Endothelial cell (in vitro differentiated cells): ENCODE data around the gene IL1RAPL1. TPM values are rescaled to one million over a fixed set of nuclear protein-coding genes. Genes with fewer than 3 reads are reported as not detected.

Experiments
- DNase-seq: peaks from one replicate; pipeline ENCODE4 v3.0.0; 2021; ENCODE audit warnings: low spot score
- H3K27ac Mint-ChIP-seq: one replicate; pipeline ENCODE4 v1.8.0; 2021; ENCODE audit warnings: mixed read lengths, inconsistent platforms; ENCODE audit not compliant: unreplicated experiment
- H3K27me3 Mint-ChIP-seq: one replicate; pipeline ENCODE4 v1.8.0; 2021; ENCODE audit warnings: mild to moderate bottlenecking, moderate library complexity, mixed read lengths, inconsistent platforms; ENCODE audit not compliant: unreplicated experiment
- H3K36me3 Mint-ChIP-seq: one replicate; pipeline ENCODE4 v1.8.0; 2021; ENCODE audit warnings: mild to moderate bottlenecking, low read depth, mixed read lengths, inconsistent platforms; ENCODE audit not compliant: unreplicated experiment
- H3K4me1 Mint-ChIP-seq: one replicate; pipeline ENCODE4 v1.8.0; 2021; ENCODE audit warnings: mild to moderate bottlenecking, mixed read lengths, inconsistent platforms; ENCODE audit not compliant: unreplicated experiment
- H3K4me3 Mint-ChIP-seq: one replicate; pipeline ENCODE4 v1.8.0; 2021; ENCODE audit warnings: mild to moderate bottlenecking, mixed read lengths, inconsistent platforms; ENCODE audit not compliant: unreplicated experiment
- H3K9me3 Mint-ChIP-seq: one replicate; pipeline ENCODE4 v1.8.0; 2021; ENCODE audit warnings: mixed read lengths, inconsistent platforms; ENCODE audit not compliant: unreplicated experiment
- CTCF ChIP-seq: fragments of 200-600 bp; sonication (generic); IDR thresholded peaks from one replicate; pipeline ENCODE4 v1.5.0; 2021; ENCODE audit warnings: antibody characterized with exemption; ENCODE audit not compliant: unreplicated experiment
- total RNA-seq: library from RNA; stranded (reverse); fragmentation: NEBNext Ultra II Directional; extraction: Animal tissue kit (Norgen Biotek cat#: 25700); gene quantifications from one replicate; pipeline ENCODE4 v1.2.1, GENCODE V29; 2021; ENCODE audit not compliant: unreplicated experiment

The IL1RAPL1 gene
- total RNA-seq, 1 donor from 2014 or later: 0.18 TPM

- Mint-ChIP-seq H3K36me3 (no peaks in the 10 kb centered on the region), H3K4me3 (no peak overlapping the region), H3K4me1 (no peaks in the 10 kb centered on the region), H3K9me3 (no peaks in the 10 kb centered on the region), H3K27ac (no peak overlapping the region), H3K27me3 (peaks cover 2% of the 10 kb centered on the region)
- no peak for TF ChIP-seq CTCF
- no peak for DNase-seq
Measured at GRCh38 chrX:28552882-28553829, 34.1 kb upstream of the IL1RAPL1 start.

GRCh38 chrX:28576117-28576516 is 11.1 kb upstream of the IL1RAPL1 start:
- no peaks in the 10 kb centered on the region for H3K36me3 Mint-ChIP-seq
- TF ChIP-seq CTCF: no peak
- DNase-seq: no peak
- no peaks in the 10 kb centered on the region for H3K4me1 Mint-ChIP-seq
- no peak overlapping the region for H3K4me3 Mint-ChIP-seq
- H3K9me3 Mint-ChIP-seq: no peaks in the 10 kb centered on the region
- H3K27me3 Mint-ChIP-seq: no peaks in the 10 kb centered on the region
- no peak overlapping the region for H3K27ac Mint-ChIP-seq

GRCh38 chrX:28581522-28581921 is 5.7 kb upstream of the IL1RAPL1 start:
- peaks cover 3% of the 10 kb centered on the region for H3K4me1 Mint-ChIP-seq
- TF ChIP-seq CTCF: no peak
- H3K36me3 Mint-ChIP-seq: no peaks in the 10 kb centered on the region
- no peak overlapping the region for H3K27ac Mint-ChIP-seq
- no peak for DNase-seq
- no peaks in the 10 kb centered on the region for H3K27me3 Mint-ChIP-seq
- no peaks in the 10 kb centered on the region for H3K9me3 Mint-ChIP-seq
- no peak overlapping the region for H3K4me3 Mint-ChIP-seq

- DNase-seq: no peak
- H3K4me3 Mint-ChIP-seq: no peak overlapping the region
- H3K27me3 Mint-ChIP-seq: no peaks in the 10 kb centered on the region
- H3K4me1 Mint-ChIP-seq: peaks cover 3% of the 10 kb centered on the region
- no peak overlapping the region for H3K27ac Mint-ChIP-seq
- no peaks in the 10 kb centered on the region for H3K9me3 Mint-ChIP-seq
- no peaks in the 10 kb centered on the region for H3K36me3 Mint-ChIP-seq
- no peak for TF ChIP-seq CTCF
Measured at GRCh38 chrX:28582511-28582910, 4.7 kb upstream of the IL1RAPL1 start.

- Mint-ChIP-seq H3K9me3 (no peaks in the 10 kb centered on the region), H3K4me1 (peaks cover 3% of the 10 kb centered on the region), H3K4me3 (no peak overlapping the region), H3K27ac (no peak overlapping the region), H3K36me3 (no peaks in the 10 kb centered on the region), H3K27me3 (no peaks in the 10 kb centered on the region)
- no peak for TF ChIP-seq CTCF
- no peak for DNase-seq
Measured at GRCh38 chrX:28584025-28584424, 3.2 kb upstream of the IL1RAPL1 start.
